KG1 (cell line): ENCODE results near the gene SEZ6L.

Experiments used
- DNase-seq: peaks from one replicate; lab custom pipeline; 2025; lab: John Stamatoyannopoulos, UW

The SEZ6L gene

DNA sequence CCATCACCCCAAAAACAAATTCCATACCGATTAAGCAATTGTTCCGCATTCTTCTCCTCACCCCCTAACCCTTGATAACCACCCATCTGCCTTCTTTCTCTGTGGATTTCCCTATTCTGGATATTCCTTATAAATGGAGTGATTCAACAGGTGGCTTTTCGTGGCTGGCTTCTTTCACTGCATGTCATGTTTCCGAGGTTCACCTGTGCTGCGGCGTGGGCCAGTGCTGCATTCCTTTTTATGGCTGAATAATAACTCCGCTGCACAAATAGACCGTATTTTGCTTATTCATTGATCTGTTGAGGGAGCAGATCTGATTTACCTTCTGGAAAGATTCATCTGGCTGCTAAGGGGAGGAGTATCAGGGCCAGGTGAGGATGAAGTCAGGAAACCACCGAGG lies 165.0 kb downstream of the SEZ6L start:
- no peak for DNase-seq

DNA sequence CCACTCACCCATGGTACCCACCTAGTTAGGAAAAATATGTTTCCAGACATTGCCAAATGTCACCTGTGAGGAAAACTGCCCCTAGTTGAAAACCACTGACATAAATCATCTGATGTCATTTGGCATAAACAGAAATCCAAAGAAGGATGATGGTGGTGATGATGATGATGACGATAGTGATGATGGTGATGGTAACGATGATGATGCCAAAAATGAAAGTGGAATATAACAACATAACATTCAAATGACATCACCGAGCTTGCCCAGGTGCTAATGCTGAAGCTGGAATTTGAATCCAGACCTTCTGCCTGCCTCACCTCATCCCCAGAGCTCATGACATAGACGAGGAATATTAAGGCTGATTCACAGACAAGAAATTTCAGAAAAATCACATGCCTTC lies 167.5 kb downstream of the SEZ6L start:
- no peak for DNase-seq

- DNase-seq, result no peak
Measured at GRCh38 chr22:26339755-26340154, 170.5 kb downstream of the SEZ6L start.

DNA sequence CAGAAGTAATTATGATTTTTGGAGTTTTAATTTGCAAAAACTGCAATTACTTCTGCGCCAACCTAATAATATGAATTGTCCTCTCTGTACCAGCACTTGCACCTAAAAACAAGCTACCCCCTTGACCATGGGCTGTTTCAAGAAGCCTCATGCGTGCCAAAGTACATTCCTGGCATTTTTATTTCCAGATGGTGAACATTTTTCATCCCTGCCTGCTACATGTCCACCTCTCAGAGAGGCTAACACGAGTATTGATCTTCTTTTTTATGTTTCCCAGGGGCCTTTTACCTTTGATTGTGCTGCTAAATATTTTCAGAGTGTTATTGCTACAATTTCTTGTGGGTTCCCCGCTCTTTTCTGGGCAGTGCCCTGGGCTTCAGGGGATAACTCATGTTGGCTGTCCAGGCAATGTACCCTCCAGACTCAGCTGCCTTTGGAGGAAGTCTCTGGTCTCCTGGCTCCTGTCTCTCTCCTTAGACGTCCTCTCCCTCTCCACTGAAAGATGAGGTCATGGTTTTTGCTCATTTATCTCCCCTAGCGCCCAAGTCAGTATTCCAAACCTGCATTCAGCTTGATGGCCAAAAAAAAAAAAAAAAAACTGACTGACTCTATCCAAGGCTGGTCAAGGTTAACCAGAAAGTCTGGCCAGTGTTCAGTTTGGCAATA lies 173.6 kb downstream of the SEZ6L start:
- DNase-seq, result no peak

- no peak for DNase-seq
Measured at GRCh38 chr22:26345496-26345895, 176.2 kb downstream of the SEZ6L start.

DNA sequence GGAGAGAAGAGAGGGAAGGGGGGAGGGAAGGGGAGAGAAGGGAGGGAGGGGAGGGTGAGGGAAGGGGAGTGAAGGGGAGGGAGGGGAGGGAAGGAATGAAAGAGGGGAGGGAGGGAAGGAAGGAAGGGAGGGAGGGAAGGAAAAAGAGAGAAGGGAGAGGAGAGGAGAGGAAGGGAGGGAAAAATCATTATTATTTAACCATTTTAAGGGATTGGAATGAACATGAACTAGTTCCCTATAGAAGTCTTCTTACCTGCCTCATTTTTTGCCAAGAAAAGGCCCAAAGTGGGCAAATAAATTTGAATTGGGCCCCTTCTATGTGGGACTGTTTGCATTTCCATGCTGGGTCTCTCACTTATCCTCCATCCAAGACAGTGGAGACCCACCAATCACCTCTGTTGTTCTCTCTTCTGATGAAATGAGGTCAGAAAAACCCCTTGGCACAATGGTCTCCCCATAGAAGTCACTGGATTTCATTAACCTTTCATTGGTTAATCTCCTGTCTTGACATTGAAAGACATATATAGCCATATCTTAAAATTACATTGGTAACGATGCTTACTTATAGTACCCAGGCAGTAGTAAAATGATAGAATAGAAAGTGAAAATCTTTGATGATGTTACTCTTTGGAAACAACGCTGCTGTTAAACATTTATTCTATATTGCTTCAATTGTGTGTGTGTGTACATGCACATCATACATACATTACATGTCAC lies 179.7 kb downstream of the SEZ6L start:
- no peak for DNase-seq

DNA sequence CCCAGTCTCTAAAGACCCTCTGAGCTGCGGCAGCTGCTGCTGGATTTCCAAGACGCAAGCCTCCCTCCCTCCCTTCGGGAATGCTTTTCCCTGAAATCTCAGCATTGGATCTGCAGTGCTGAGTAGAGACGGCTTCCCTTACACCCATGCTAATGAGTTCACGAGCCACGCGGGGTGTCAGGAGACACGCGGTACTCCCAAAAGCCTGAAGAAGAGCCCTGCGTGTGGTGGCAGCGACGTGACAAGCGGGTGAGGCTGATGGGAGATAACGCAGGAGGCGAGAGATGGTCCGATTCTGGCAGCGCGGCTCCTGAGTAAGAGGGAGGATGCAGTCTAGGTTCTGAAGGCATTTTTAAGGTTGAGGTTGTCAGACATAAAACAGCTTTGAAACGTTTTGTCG lies 185.4 kb downstream of the SEZ6L start:
- DNase-seq, result no peak

- DNase-seq, result no peak
Measured at GRCh38 chr22:26357281-26357680, 188.0 kb downstream of the SEZ6L start.

GRCh38 chr22:26357813-26358212 lies 188.6 kb downstream of the SEZ6L start:
- no peak for DNase-seq

- no peak for DNase-seq
Measured at GRCh38 chr22:26359156-26359555, 189.9 kb downstream of the SEZ6L start.

DNA sequence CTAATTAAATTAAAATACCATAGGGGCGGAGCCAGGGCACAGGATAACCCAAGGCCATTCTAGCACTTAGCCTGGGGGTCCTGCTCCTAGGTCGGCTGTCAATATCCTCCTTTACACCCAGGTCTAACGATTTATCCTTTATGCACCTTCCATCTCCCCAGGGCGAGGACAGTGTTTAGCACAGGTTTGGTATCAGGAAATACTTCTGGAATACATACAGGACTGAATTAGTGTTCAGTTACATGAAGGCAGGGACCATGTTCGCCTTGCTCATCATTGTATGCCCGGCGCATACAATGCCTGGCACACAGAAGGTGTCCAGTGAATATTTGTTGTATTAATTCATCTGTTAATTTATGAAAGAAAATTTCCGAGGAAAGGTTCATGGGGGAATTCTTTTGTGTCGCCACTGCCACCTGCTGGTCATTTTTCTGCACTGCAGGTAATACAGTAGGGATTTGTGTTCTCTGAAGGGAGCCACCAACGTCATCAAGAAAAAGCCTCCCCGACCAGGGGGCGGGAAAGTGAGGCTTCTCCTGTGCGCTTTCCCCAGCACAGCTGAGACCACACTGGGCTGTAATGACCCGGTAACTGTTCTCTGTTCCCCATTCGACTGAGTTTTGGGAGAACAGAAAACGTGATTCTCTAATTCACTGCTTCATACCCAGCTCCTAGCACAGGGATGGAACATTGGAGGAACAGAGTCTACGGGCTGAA lies 191.1 kb downstream of the SEZ6L start:
- peak; percentile 58 for DNase-seq

- DNase-seq, result no peak
Measured at GRCh38 chr22:26362471-26362870, 193.2 kb downstream of the SEZ6L start.

DNA sequence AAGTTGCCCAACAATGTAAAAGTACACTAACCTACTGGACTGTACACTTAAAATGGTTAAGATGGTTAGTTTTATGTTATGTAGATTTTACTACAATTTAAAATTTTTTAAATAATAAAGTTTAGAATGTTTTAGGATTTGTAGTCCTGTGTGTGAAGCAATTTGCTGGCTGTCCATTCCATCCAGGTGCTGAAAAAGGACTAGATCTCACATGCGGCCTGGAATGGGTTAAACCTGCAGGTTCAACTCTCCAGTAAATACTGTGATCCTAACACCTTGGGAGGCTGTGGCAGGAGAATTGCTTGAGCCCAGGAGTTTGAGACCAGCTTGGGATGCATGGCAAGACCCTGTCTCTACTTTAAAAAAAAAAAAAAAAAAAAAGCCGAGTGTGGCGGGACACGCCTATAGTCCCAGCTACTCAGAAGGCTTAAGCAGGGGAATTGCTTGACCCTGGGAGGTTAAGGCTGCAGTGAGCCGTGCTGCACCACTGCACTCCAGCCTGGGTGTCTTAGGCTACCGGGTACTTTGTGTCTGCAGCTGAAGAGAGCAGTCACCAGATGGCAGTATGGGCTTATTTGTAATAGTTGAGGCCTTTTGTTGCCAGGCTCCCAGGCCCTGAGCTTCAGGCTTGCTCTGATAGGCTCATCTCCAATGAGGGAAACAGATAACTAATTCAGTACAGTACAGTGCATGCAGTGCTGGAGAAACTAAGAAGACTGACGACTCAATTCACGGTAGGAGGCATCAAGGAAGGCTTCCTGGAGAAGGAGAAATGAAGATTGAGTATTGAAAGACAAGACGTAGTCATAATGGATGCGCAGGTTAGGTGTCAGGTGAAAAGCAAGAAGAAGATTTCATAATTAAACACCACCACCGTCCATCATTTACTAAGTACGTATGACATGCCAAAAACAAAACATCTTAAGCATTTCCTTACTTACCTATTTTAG lies 195.1 kb downstream of the SEZ6L start:
- peak; percentile 75 for DNase-seq

DNA sequence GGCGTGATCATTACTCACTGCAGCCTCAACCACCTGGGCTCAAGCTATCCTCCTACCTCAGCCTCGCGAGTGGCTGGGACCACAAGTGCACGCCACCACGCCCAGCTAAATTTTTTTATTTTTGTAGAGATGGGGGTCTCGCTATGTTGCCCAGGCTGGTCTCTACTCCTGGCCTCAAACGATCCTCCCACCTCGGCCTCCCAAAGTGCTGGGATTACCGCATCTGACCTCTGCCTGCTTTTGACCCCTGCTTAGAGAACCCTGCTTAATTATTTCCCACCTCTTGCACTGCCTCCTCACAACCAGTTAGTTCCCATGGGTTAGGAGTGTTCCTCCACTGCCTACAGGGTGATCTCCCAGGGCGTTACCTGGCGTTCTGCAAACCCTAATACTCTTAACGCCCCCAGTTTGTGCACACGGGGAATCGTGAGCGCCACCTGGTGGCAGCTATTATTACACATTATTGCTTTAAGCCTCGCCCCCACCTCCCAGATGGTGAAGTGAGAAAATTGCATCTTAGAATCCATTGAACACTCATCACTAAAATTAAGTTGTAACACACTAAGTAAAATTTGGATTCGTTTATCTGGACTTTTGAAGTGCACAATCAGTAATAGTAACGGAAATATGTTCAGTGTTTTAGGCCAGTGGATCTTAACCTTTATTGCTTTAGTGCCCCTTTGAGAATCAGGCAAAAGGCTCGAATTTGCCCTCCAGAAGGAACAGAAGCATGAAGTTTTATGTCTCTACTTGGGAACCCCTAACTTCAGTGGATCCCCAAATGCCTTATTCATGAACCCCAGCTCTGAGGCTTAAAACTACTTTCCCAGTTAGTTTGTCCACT lies 198.4 kb downstream of the SEZ6L start:
- DNase-seq, result peak; percentile 58

GRCh38 chr22:26372890-26373289 lies 203.6 kb downstream of the SEZ6L start:
- DNase-seq, result no peak

DNA sequence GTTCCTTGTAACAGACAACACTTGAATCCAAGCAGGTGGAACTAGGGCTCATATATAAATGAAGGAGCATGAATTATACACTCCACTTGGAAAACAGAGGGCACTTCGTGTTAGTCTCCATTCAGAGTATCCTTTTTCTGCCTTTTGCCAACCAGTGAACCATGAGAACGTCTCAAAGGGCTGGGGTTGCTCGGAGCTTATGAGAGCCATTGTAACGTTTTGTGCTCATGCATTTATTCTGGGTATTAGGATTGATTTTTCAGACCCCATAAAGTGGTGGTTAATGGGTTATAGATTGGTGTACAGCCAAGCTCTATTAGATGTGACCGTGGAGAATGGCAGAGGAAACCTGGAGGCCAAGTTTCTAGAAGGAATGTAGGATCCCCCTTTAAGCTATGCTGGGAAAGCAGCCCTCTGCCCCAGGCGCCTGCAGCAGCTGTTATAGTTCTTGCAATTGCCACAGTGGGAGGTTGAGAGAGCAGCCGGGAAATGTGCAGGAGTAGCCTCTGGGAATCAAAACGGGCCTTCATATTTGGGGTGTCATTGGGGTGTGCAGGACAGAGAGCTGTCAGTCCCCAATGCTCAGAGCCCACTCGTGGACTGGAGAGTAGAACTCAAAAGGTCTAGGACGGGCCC lies 205.2 kb downstream of the SEZ6L start:
- DNase-seq, result no peak

DNA sequence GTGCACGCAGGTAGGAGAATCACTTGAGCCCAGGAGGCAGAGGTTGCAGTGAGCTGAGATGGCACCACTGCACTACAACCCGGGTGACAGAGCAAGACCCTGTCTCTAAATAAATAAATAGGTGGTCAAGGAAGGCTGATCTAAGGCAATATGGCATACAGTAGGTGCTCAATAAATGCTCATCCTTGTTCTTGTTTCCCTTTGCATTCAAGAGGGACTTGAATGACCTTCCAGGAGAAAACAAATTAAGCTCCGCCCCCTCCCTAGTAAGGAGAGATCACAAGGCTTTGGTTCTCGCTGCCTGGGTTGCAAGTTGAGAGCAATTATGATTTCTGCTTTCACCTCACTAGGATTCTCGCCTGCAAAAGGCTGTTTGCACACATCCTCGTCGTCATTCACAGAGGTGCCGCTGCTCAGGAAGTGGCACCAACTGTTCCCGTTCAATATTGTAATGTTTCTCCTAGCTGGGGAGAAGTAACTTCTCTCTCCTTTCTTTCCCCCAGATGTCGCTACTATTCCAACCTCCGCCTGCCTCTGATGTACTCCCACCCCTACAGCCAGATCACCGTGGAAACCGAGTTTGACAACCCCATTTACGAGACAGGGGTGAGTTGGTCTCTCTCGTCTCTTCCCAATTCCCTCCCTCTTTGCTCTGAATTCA lies 208.0 kb downstream of the SEZ6L start:
- no peak for DNase-seq

GRCh38 chr22:26380072-26380830 lies 211.0 kb downstream of the SEZ6L start:
- no peak for DNase-seq

- no peak for DNase-seq
Measured at GRCh38 chr22:26382782-26383181, 213.5 kb downstream of the SEZ6L start.
